WERI-Rb-1 (cell line): ENCODE data around the gene SLIT3.

ENCODE experiments used
- DNase-seq: peaks from one replicate; pipeline ENCODE4 v3.0.0-alpha.2; 2020
- H3K27ac ChIP-seq: fragments of 250-450 bp; sonication (Bioruptor Pico); 2 replicates; pipeline ENCODE4 v1.5.1; 2020; ENCODE audit warnings: mild to moderate bottlenecking, moderate library complexity
- H3K27me3 ChIP-seq: fragments of 250-450 bp; sonication (Bioruptor Pico); 2 replicates; pipeline ENCODE4 v1.5.1; 2021; ENCODE audit warnings: mild to moderate bottlenecking, low read depth, moderate library complexity; ENCODE audit not compliant: insufficient read depth, severe bottlenecking
- H3K36me3 ChIP-seq: fragments of 250-450 bp; sonication (Bioruptor Pico); 2 replicates; pipeline ENCODE4 v1.5.1; 2020; ENCODE audit warnings: mild to moderate bottlenecking, moderate library complexity
- H3K4me3 ChIP-seq: 2 replicates; pipeline ENCODE4 v1.5.1; 2011; ENCODE audit warnings: low read depth, mild to moderate bottlenecking, control low read depth, low read length
- H3K9me3 ChIP-seq: fragments of 250-450 bp; sonication (Bioruptor Pico); 2 replicates; pipeline ENCODE4 v1.5.1; 2021; ENCODE audit warnings: mild to moderate bottlenecking, moderate library complexity; ENCODE audit not compliant: severe bottlenecking
- TF ChIP-seq, protein P1 (sequence below): IDR thresholded peaks from 2 replicates; pipeline ENCODE4 v1.5.1; 2011; ENCODE audit warnings: low read depth, mild to moderate bottlenecking, control low read depth, inconsistent platforms, low read length

Gene SLIT3

DNA sequence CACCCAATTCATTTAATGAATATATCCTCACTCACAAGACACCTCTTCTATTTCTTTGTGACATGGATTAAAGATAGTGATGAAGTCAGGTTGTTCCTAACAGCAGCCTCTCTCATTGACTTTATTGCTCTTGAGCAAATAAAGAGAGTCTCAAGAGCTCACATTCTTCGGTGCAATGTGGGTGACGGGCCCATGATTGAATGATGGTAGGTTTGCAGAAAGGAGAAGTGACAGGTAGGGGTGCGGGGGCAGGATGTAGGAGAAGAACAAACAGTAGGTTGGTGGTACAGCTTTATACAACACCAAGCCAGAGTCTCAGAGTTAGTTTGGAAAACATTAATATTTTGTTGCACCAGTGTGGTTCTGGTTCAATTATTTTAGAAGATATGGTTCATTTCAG, 122.2 kb downstream of the SLIT3 start:
- DNase-seq: no peak
- H3K27ac ChIP-seq: no peak overlapping the region
- no peaks in the 10 kb centered on the region for H3K36me3 ChIP-seq
- H3K4me3 ChIP-seq: no peak overlapping the region
- H3K27me3 ChIP-seq: peaks cover 78% of the 10 kb centered on the region
- no peaks in the 10 kb centered on the region for H3K9me3 ChIP-seq
- TF ChIP-seq, protein P1, sequence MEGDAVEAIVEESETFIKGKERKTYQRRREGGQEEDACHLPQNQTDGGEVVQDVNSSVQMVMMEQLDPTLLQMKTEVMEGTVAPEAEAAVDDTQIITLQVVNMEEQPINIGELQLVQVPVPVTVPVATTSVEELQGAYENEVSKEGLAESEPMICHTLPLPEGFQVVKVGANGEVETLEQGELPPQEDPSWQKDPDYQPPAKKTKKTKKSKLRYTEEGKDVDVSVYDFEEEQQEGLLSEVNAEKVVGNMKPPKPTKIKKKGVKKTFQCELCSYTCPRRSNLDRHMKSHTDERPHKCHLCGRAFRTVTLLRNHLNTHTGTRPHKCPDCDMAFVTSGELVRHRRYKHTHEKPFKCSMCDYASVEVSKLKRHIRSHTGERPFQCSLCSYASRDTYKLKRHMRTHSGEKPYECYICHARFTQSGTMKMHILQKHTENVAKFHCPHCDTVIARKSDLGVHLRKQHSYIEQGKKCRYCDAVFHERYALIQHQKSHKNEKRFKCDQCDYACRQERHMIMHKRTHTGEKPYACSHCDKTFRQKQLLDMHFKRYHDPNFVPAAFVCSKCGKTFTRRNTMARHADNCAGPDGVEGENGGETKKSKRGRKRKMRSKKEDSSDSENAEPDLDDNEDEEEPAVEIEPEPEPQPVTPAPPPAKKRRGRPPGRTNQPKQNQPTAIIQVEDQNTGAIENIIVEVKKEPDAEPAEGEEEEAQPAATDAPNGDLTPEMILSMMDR: no peak

DNA sequence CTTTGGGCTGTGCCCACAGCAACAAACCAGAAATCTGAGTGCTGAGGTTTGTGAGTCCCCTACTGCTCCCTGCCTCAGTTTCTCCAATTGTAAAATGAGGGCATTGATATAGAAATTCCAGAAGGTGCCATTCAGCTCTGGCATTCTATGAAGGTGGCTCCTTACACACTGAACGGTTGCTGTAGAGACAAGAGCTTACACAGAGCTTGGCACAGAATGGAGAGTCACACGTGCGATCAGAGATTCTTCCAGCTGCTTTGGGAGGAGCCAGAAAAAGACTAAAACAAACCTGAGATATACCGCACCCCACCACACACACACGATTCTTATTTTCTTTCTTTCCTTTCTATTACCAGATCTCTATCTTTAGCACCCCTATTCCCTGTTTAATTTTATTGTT, 122.7 kb downstream of the SLIT3 start:
- H3K9me3 ChIP-seq: no peaks in the 10 kb centered on the region
- H3K27me3 ChIP-seq: peaks cover 78% of the 10 kb centered on the region
- no peak overlapping the region for H3K27ac ChIP-seq
- no peak overlapping the region for H3K4me3 ChIP-seq
- TF ChIP-seq, protein P1: no peak
- no peaks in the 10 kb centered on the region for H3K36me3 ChIP-seq
- no peak for DNase-seq

DNA sequence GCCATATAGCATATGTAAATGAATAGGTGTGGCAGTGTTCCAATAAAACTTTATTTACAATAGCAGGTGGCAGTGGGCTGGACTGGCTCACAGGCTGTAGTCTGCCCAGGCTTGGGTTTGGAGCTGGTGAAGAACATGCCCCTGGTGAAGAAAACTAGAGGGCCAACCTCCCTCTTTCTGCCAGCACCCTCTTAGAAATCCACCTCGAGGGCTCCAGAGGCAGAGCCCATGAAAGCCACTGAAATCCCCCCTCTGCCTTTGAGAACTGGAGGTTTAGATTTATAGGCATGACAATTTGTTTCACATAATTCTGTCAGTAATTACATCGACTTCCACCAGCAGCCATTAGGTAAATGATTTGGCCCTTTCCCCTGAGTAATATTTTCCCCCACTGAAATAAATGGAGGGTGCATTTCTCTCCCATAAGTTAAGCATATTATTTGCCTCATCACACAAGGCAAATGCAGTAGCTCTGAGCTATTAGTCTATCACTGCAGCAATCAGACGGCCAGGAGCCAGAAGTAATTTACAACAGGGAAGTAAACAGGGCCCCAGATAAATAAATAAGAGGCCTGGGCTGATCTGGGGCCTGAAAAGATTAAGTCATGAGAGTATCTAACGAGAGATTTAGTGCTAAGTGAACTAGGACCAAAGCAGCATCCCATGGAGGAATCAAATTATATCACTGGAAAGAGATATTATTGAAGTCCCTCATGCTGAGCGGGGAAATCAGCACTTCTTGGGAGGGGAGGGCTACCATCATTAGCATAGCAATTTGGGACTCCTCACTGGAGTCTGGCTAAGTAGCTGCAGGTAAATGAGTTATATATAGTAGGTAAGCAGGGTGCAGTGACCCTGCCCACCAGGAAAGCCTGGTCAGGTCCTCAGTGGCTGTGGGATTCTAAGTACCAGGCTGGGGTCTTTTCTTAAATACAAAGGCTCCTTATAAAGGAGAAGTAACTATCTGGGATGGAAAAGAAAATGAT, 123.9 kb downstream of the SLIT3 start:
- H3K9me3 ChIP-seq: no peaks in the 10 kb centered on the region
- DNase-seq: no peak
- H3K27me3 ChIP-seq: peaks cover 79% of the 10 kb centered on the region
- no peak overlapping the region for H3K4me3 ChIP-seq
- TF ChIP-seq, protein P1: no peak
- H3K27ac ChIP-seq: no peak overlapping the region
- H3K36me3 ChIP-seq: no peaks in the 10 kb centered on the region

DNA sequence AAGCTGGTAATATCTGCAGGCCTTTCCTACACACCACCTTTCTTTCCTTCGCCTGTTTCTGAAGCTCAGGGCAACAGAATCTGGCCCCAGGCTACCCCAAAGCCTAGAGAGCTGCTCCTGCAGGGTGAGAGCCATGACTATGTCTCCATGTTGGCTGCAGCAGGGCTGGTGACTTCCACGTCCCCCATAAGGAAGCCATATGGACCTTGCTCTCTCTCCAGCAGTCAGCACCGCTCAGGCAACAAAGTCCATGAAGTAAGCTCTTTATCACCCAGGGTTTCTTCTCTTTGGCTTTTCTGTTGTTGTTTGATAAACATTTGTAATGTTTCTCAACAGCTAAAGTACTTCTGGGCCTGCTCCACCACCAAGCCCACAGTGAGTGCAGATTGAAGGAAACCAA, 125.2 kb downstream of the SLIT3 start:
- DNase-seq: no peak
- Histone ChIP-seq H3K4me3 (no peak overlapping the region), H3K9me3 (no peaks in the 10 kb centered on the region), H3K27me3 (peaks cover 78% of the 10 kb centered on the region), H3K36me3 (no peaks in the 10 kb centered on the region), H3K27ac (no peak overlapping the region)
- TF ChIP-seq, protein P1: no peak

DNA sequence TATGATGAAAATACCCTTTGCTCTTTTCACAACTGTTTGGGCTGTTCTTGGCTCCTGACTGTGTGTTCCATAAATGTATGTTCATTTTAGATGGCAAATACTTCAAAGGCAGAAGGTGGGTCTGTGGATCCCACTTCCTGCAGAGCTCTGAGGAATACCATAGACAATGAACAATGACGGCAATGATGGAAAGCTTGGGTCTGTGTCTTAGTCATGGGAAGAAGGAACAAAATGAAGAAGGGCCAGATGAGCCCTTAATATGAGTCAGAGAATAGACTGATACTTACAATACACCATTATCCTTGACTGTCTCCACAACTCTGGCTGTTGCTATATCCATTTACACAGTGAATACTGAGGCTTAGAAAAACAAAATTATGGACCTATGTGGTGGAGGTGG, 126.0 kb downstream of the SLIT3 start:
- Histone ChIP-seq H3K27me3 (peaks cover 78% of the 10 kb centered on the region), H3K9me3 (no peaks in the 10 kb centered on the region), H3K4me3 (no peak overlapping the region), H3K36me3 (no peaks in the 10 kb centered on the region), H3K27ac (no peak overlapping the region)
- no peak for DNase-seq
- TF ChIP-seq, protein P1: no peak
